Tibial nerve (tissue), 4 donors: ENCODE results near the gene DCAF4. TPM values are rescaled to one million over a fixed set of nuclear protein-coding genes. Genes with fewer than 3 reads are reported as not detected.

Source experiments
- DNase-seq, 2 donors: peaks; one replicate each; pipeline ENCODE4 v3.0.0-alpha.2; 2019; ENCODE audit warnings: low spot score in 2 of 2
- H3K27ac ChIP-seq, 4 donors: fragments of 200-600 bp; sonication (generic) in 3 of 4; one replicate each; pipeline ENCODE4 v1.5.1; 2017 to 2019; ENCODE audit warnings: mild to moderate bottlenecking in 1 of 4
- H3K27me3 ChIP-seq, 2 donors: fragments of 200-600 bp; sonication (generic) in 1 of 2; one replicate each; pipeline versions ENCODE4 v1.5.1 to v1.6.0; 2017 to 2019
- H3K36me3 ChIP-seq, 3 donors: fragments of 200-600 bp; sonication (generic); one replicate each; pipeline ENCODE4 v1.5.1; 2018 to 2019
- H3K4me1 ChIP-seq, 4 donors: fragments of 200-600 bp; sonication (generic) in 3 of 4; one replicate each; pipeline ENCODE4 v1.5.1; 2017 to 2019
- H3K4me3 ChIP-seq, 4 donors: fragments of 200-600 bp; sonication (generic) in 3 of 4; one replicate each; pipeline ENCODE4 v1.5.1; 2017 to 2019; ENCODE audit warnings: mild to moderate bottlenecking in 1 of 4, moderate library complexity in 1 of 4
- H3K9me3 ChIP-seq, 4 donors: fragments of 200-600 bp; sonication (generic) in 3 of 4; one replicate each; pipeline ENCODE4 v1.5.1; 2017 to 2019
- EP300 ChIP-seq, 2 donors: sonication (generic); formaldehyde crosslinking; IDR thresholded peaks; one replicate each; pipeline ENCODE4 v1.6.1; 2017; ENCODE audit warnings: antibody characterized with exemption in 2 of 2, mild to moderate bottlenecking in 1 of 2
- POLR2A ChIP-seq, 2 donors: fragments of 450-650 bp; IDR thresholded peaks; one replicate each; pipeline ENCODE4 v1.6.1; 2017; ENCODE audit warnings: antibody characterized with exemption in 2 of 2, mild to moderate bottlenecking in 2 of 2, moderate library complexity in 2 of 2
- WGBS, 2 donors: methylation state at CpG; one replicate each; pipeline ENCODE4 v1.1.5; 2018; 5-methylcytosine and 5-hydroxymethylcytosine counted together
- total RNA-seq, 4 donors: library from RNA; depleted of rRNA; stranded (reverse); fragments of >200 nt; gene quantifications; one replicate each; pipeline ENCODE4 v1.1.0, GENCODE V29; 2016
- TF ChIP-seq, protein P1 (sequence below), 5 experiments: fragments of 200-600 bp in 3 of 5; fragments of 450-650 bp in 2 of 5; sonication (generic) in 3 of 5; IDR thresholded peaks; one replicate each; pipeline ENCODE4 v1.5.1; 2016 to 2019; ENCODE audit warnings: antibody characterized with exemption in 5 of 5, mild to moderate bottlenecking in 3 of 5, moderate library complexity in 2 of 5

The DCAF4 gene
- total RNA-seq, 4 donors from 2014 or later: 6.6 to 84.1 (median 20.2) TPM

DNA sequence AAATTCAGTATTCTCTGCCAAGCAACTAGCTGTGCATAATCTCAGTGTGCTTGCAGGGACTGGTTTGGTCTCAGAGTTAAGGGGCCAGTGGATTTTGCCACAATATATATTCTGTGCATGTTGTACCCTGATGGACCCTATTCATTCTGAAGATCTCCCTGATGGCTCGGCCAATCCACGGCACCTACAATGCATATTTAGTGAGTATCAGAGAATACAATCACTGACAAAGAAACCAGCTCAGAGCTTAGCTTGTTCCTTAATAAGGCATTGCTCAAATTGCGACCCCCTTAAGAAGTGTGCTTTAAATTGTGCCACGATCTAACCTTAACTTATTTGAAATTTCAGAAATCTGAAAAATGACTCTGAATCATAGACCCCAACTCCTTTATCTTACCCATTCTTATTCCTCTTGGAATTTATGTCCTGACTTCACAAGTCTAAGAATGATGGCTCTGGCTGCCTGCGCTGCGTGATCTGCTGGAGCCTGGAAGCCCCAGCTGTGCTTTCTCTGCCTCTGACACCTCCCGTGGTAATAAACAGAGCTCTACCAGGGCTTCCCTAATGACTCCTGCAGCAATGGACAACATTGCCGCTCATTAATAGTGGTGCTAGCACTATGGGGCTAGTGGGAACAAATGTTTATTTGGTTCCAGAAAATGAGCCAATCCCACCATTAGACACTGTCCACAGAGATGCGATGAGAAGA is 9.0 kb upstream of the DCAF4 start:
- no peaks in the 10 kb centered on the region for H3K4me1 ChIP-seq
- WGBS, 2 donors: 40 to 49% methylated on average over 9 of the region's 9 CpGs
- no peak for DNase-seq
- H3K27ac ChIP-seq: no peak overlapping the region
- H3K4me3 ChIP-seq: no peak overlapping the region
- H3K27me3 ChIP-seq: no peaks in the 10 kb centered on the region
- no peaks in the 10 kb centered on the region for H3K36me3 ChIP-seq
- no peaks in the 10 kb centered on the region for H3K9me3 ChIP-seq
- TF ChIP-seq, protein P1, sequence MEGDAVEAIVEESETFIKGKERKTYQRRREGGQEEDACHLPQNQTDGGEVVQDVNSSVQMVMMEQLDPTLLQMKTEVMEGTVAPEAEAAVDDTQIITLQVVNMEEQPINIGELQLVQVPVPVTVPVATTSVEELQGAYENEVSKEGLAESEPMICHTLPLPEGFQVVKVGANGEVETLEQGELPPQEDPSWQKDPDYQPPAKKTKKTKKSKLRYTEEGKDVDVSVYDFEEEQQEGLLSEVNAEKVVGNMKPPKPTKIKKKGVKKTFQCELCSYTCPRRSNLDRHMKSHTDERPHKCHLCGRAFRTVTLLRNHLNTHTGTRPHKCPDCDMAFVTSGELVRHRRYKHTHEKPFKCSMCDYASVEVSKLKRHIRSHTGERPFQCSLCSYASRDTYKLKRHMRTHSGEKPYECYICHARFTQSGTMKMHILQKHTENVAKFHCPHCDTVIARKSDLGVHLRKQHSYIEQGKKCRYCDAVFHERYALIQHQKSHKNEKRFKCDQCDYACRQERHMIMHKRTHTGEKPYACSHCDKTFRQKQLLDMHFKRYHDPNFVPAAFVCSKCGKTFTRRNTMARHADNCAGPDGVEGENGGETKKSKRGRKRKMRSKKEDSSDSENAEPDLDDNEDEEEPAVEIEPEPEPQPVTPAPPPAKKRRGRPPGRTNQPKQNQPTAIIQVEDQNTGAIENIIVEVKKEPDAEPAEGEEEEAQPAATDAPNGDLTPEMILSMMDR (IDR thresholded peaks at IDR 0.05): no peak
- no peak for TF ChIP-seq POLR2A (IDR thresholded peaks at IDR 0.05)

DNA sequence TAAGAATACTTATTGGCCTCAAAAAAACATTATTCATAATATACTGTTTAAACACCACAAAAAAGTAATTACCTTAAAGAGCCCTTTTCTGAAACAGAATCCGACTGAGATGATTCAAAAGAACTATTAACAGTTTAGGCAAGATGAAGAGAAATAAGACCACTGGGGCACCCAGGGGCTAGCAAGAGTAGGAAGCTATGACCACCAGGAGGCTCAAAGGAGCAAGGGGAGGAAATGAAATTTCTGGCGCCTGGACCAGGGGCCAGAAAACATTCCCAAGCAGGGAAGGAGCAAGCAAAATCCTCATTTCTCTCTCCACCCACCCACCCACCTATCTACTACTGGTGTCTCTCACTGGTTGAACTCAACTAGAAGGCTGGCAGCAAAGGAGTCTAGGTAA is 6.3 kb upstream of the DCAF4 start:
- WGBS, 2 donors: 69 to 86% methylated on average over 2 of the region's 2 CpGs
- Histone ChIP-seq H3K9me3 (no peaks in the 10 kb centered on the region), H3K4me3 (no peak overlapping the region), H3K36me3 (no peaks in the 10 kb centered on the region), H3K27ac (no peak overlapping the region), H3K27me3 (no peaks in the 10 kb centered on the region), H3K4me1 (no peaks in the 10 kb centered on the region)
- TF ChIP-seq EP300 (IDR thresholded peaks at IDR 0.05): no peak
- TF ChIP-seq, protein P1 (IDR thresholded peaks at IDR 0.05): no peak
- no peak for TF ChIP-seq POLR2A (IDR thresholded peaks at IDR 0.05)
- DNase-seq: no peak

DNA sequence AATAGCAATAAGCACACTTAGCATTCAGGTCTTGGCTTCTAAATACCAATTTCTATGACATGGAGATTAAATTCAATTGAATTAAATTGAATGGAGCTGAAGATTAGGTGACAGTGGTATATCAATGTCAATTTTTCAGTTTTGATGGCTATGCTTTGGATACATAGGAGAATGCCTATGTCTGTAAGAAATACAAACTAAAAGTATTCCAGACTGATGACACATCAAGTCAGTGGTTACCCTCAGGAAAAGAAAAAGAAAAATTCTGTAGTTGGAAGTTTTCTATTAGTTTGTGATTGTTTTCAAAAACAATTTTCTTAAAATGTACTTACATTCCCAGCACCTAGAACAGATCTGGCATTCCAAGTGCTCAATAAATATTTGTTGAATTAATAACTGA is 4.9 kb upstream of the DCAF4 start:
- Histone ChIP-seq H3K9me3 (no peaks in the 10 kb centered on the region), H3K4me3 (no peak overlapping the region), H3K36me3 (no peaks in the 10 kb centered on the region), H3K4me1 (peaks cover 0 to 8% (median 0%) of the 10 kb centered on the region in 4 donors), H3K27ac (no peak overlapping the region), H3K27me3 (no peaks in the 10 kb centered on the region)
- TF ChIP-seq EP300 (IDR thresholded peaks at IDR 0.05): no peak
- TF ChIP-seq POLR2A (IDR thresholded peaks at IDR 0.05): no peak
- TF ChIP-seq, protein P1 (IDR thresholded peaks at IDR 0.05): no peak
- DNase-seq: no peak

DNA sequence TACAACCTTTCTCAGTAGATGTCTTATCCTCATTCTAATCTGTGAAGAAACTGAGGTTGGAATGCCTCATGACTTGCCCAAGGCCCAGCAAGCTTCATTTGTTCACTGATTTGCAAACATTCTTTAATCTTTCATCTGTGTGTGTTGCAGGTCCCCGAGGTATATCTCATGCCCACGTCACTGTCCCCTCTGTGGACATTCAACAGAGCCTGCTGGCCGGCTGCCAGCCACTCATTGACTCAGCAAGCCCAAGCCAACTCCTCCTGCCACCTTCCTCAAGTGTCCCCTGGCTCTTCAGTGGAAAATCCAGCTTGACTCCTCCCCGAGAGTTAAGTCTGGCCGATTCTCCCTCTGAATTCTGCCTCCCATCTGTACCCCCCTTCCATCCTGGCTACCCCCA is 1.9 kb upstream of the DCAF4 start:
- TF ChIP-seq EP300 (IDR thresholded peaks at IDR 0.05) (no peak), POLR2A (IDR thresholded peaks at IDR 0.05) (no peak)
- TF ChIP-seq, protein P1 (IDR thresholded peaks at IDR 0.05): no peak
- H3K4me3 ChIP-seq: no peak overlapping the region
- H3K36me3 ChIP-seq: no peaks in the 10 kb centered on the region
- peak overlapping the region in 1 of 4 donors; percentile 87 for H3K27ac ChIP-seq
- no peak for DNase-seq
- 57 to 77% methylated on average over 5 of the region's 5 CpGs for WGBS, 2 donors
- H3K27me3 ChIP-seq: no peaks in the 10 kb centered on the region
- no peaks in the 10 kb centered on the region for H3K9me3 ChIP-seq
- peaks cover 0 to 17% (median 6%) of the 10 kb centered on the region in 4 donors for H3K4me1 ChIP-seq

DNA sequence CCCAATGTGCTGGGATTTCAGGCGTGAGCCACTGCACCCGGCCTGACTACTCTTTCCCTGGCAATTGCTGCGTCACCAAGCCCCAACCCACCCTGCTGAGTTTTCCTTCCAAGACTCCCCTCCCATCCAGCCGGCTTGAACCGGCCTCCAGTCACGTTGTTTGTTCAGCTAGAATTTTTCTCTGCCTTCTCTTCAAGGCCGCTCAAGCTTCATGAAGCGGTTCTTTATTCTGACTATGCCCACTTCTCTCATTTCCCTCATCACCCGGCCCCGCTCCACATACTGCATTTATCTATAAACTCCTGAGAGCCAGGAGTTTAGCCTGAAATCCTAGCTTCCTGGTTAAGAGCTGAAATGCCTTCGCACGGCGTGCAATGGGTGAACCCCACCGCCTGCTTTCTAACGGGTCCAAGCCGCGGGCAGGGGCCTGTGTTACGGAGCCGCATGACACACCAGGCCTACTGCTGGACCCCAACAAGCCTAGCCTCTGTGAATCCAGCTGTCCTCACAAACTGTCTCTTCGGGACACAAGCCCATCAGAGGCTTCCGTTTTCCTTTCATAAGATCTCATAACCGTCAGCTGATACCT is 999 bp upstream of the DCAF4 start:
- H3K4me1 ChIP-seq: peaks cover 0 to 17% (median 6%) of the 10 kb centered on the region in 4 donors
- peak overlapping the region; percentile 82 to 94 (median 84) for H3K27ac ChIP-seq
- WGBS, 2 donors: 46 to 59% methylated on average over 22 of the region's 22 CpGs
- H3K27me3 ChIP-seq: no peaks in the 10 kb centered on the region
- DNase-seq: no peak
- H3K4me3 ChIP-seq: peak overlapping the region; percentile 83 to 94 (median 86)
- no peaks in the 10 kb centered on the region for H3K9me3 ChIP-seq
- TF ChIP-seq, protein P1 (IDR thresholded peaks at IDR 0.05): no peak
- TF ChIP-seq EP300 (IDR thresholded peaks at IDR 0.05): peak in 1 of 2 donors; percentile 55
- TF ChIP-seq POLR2A (IDR thresholded peaks at IDR 0.05): no peak
- peaks cover 0 to 2% (median 0%) of the 10 kb centered on the region in 3 donors for H3K36me3 ChIP-seq
